ENCODE data around the gene TMEM60.
"Not testable (repeated sequence)": the region's sequence is repeated elsewhere in the genome, so short reads cannot be mapped to it uniquely, and the experiment has no call there.

The TMEM60 gene

GRCh38 chr7:77788327-77788902 is 9.8 kb downstream of the TMEM60 start:
- H3K36me3 ChIP-seq (ENCODE audit: control insufficient read depth, insufficient read depth, low read length), result no peaks in the 10 kb centered on the region
- no peak overlapping the region for H3K4me3 ChIP-seq (ENCODE audit: low read length)
- no peaks in the 10 kb centered on the region for H3K27me3 ChIP-seq (ENCODE audit: control insufficient read depth, insufficient read depth, low read length)
- no peak overlapping the region for H3K9ac ChIP-seq (ENCODE audit: low read length)
- H3K9me3 ChIP-seq (ENCODE audit: control insufficient read depth, low read length), result no peaks in the 10 kb centered on the region
- H3K4me1 ChIP-seq (ENCODE audit: control insufficient read depth, insufficient read depth, low read length), result no peaks in the 10 kb centered on the region

- no peaks in the 10 kb centered on the region for H3K9me3 ChIP-seq (ENCODE audit: control insufficient read depth, low read length)
- no peaks in the 10 kb centered on the region for H3K4me1 ChIP-seq (ENCODE audit: control insufficient read depth, insufficient read depth, low read length)
- no peaks in the 10 kb centered on the region for H3K36me3 ChIP-seq (ENCODE audit: control insufficient read depth, insufficient read depth, low read length)
- no peak overlapping the region for H3K4me3 ChIP-seq (ENCODE audit: low read length)
- no peak overlapping the region for H3K9ac ChIP-seq (ENCODE audit: low read length)
- H3K27me3 ChIP-seq (ENCODE audit: control insufficient read depth, insufficient read depth, low read length), result no peaks in the 10 kb centered on the region
Measured at GRCh38 chr7:77786741-77787140, 11.5 kb downstream of the TMEM60 start.

- Histone ChIP-seq H3K9me3 (ENCODE audit: control insufficient read depth, low read length) (no peaks in the 10 kb centered on the region), H3K4me1 (ENCODE audit: control insufficient read depth, insufficient read depth, low read length) (no peaks in the 10 kb centered on the region), H3K36me3 (ENCODE audit: control insufficient read depth, insufficient read depth, low read length) (no peaks in the 10 kb centered on the region), H3K9ac (ENCODE audit: low read length) (no peak overlapping the region), H3K4me3 (ENCODE audit: low read length) (no peak overlapping the region), H3K27me3 (ENCODE audit: control insufficient read depth, insufficient read depth, low read length) (no peaks in the 10 kb centered on the region)
Measured at GRCh38 chr7:77786018-77786417, 12.2 kb downstream of the TMEM60 start.

GRCh38 chr7:77784426-77784825 is 13.8 kb downstream of the TMEM60 start:
- H3K27me3 ChIP-seq (ENCODE audit: control insufficient read depth, insufficient read depth, low read length); H3K4me3 ChIP-seq (ENCODE audit: low read length); H3K9me3 ChIP-seq (ENCODE audit: control insufficient read depth, low read length); H3K9ac ChIP-seq (ENCODE audit: low read length); H3K36me3 ChIP-seq (ENCODE audit: control insufficient read depth, insufficient read depth, low read length); H3K4me1 ChIP-seq (ENCODE audit: control insufficient read depth, insufficient read depth, low read length): not testable (repeated sequence)

GRCh38 chr7:77783545-77783944 is 14.7 kb downstream of the TMEM60 start:
- no peak overlapping the region for H3K9ac ChIP-seq (ENCODE audit: low read length)
- no peaks in the 10 kb centered on the region for H3K27me3 ChIP-seq (ENCODE audit: control insufficient read depth, insufficient read depth, low read length)
- no peaks in the 10 kb centered on the region for H3K36me3 ChIP-seq (ENCODE audit: control insufficient read depth, insufficient read depth, low read length)
- no peaks in the 10 kb centered on the region for H3K4me1 ChIP-seq (ENCODE audit: control insufficient read depth, insufficient read depth, low read length)
- H3K9me3 ChIP-seq (ENCODE audit: control insufficient read depth, low read length), result no peaks in the 10 kb centered on the region
- H3K4me3 ChIP-seq (ENCODE audit: low read length), result no peak overlapping the region

GRCh38 chr7:77783111-77783510 is 15.1 kb downstream of the TMEM60 start:
- Histone ChIP-seq H3K4me1 (ENCODE audit: control insufficient read depth, insufficient read depth, low read length) (no peaks in the 10 kb centered on the region), H3K9ac (ENCODE audit: low read length) (no peak overlapping the region), H3K4me3 (ENCODE audit: low read length) (no peak overlapping the region), H3K27me3 (ENCODE audit: control insufficient read depth, insufficient read depth, low read length) (no peaks in the 10 kb centered on the region), H3K36me3 (ENCODE audit: control insufficient read depth, insufficient read depth, low read length) (no peaks in the 10 kb centered on the region), H3K9me3 (ENCODE audit: control insufficient read depth, low read length) (no peaks in the 10 kb centered on the region)

GRCh38 chr7:77782383-77782782 is 15.9 kb downstream of the TMEM60 start:
- Histone ChIP-seq H3K4me1 (ENCODE audit: control insufficient read depth, insufficient read depth, low read length) (no peaks in the 10 kb centered on the region), H3K36me3 (ENCODE audit: control insufficient read depth, insufficient read depth, low read length) (no peaks in the 10 kb centered on the region), H3K9me3 (ENCODE audit: control insufficient read depth, low read length) (no peaks in the 10 kb centered on the region), H3K4me3 (ENCODE audit: low read length) (no peak overlapping the region), H3K27me3 (ENCODE audit: control insufficient read depth, insufficient read depth, low read length) (no peaks in the 10 kb centered on the region), H3K9ac (ENCODE audit: low read length) (no peak overlapping the region)

- Histone ChIP-seq H3K9ac (ENCODE audit: low read length) (no peak overlapping the region), H3K4me1 (ENCODE audit: control insufficient read depth, insufficient read depth, low read length) (no peaks in the 10 kb centered on the region), H3K4me3 (ENCODE audit: low read length) (no peak overlapping the region), H3K27me3 (ENCODE audit: control insufficient read depth, insufficient read depth, low read length) (no peaks in the 10 kb centered on the region), H3K9me3 (ENCODE audit: control insufficient read depth, low read length) (no peaks in the 10 kb centered on the region), H3K36me3 (ENCODE audit: control insufficient read depth, insufficient read depth, low read length) (no peaks in the 10 kb centered on the region)
Measured at GRCh38 chr7:77778535-77778934, 19.7 kb downstream of the TMEM60 start.

- H3K9ac ChIP-seq (ENCODE audit: low read length), result no peak overlapping the region
- H3K4me1 ChIP-seq (ENCODE audit: control insufficient read depth, insufficient read depth, low read length), result no peaks in the 10 kb centered on the region
- H3K9me3 ChIP-seq (ENCODE audit: control insufficient read depth, low read length), result no peaks in the 10 kb centered on the region
- H3K36me3 ChIP-seq (ENCODE audit: control insufficient read depth, insufficient read depth, low read length), result no peaks in the 10 kb centered on the region
- H3K27me3 ChIP-seq (ENCODE audit: control insufficient read depth, insufficient read depth, low read length), result no peaks in the 10 kb centered on the region
- no peak overlapping the region for H3K4me3 ChIP-seq (ENCODE audit: low read length)
Measured at GRCh38 chr7:77771901-77772300, 26.3 kb downstream of the TMEM60 start.

- Histone ChIP-seq H3K36me3 (ENCODE audit: control insufficient read depth, insufficient read depth, low read length) (no peaks in the 10 kb centered on the region), H3K4me3 (ENCODE audit: low read length) (no peak overlapping the region), H3K9ac (ENCODE audit: low read length) (no peak overlapping the region), H3K27me3 (ENCODE audit: control insufficient read depth, insufficient read depth, low read length) (no peaks in the 10 kb centered on the region), H3K4me1 (ENCODE audit: control insufficient read depth, insufficient read depth, low read length) (peaks cover 8% of the 10 kb centered on the region), H3K9me3 (ENCODE audit: control insufficient read depth, low read length) (no peaks in the 10 kb centered on the region)
Measured at GRCh38 chr7:77770316-77770715, 27.9 kb downstream of the TMEM60 start.

GRCh38 chr7:77766801-77767605 is 31.2 kb downstream of the TMEM60 start:
- no peaks in the 10 kb centered on the region for H3K36me3 ChIP-seq (ENCODE audit: control insufficient read depth, insufficient read depth, low read length)
- no peak overlapping the region for H3K9ac ChIP-seq (ENCODE audit: low read length)
- H3K9me3 ChIP-seq (ENCODE audit: control insufficient read depth, low read length), result no peaks in the 10 kb centered on the region
- no peak overlapping the region for H3K4me3 ChIP-seq (ENCODE audit: low read length)
- peaks cover 11% of the 10 kb centered on the region for H3K4me1 ChIP-seq (ENCODE audit: control insufficient read depth, insufficient read depth, low read length)
- no peaks in the 10 kb centered on the region for H3K27me3 ChIP-seq (ENCODE audit: control insufficient read depth, insufficient read depth, low read length)

GRCh38 chr7:77765906-77766800 is 32.1 kb downstream of the TMEM60 start:
- Histone ChIP-seq H3K9me3 (ENCODE audit: control insufficient read depth, low read length) (no peaks in the 10 kb centered on the region), H3K4me1 (ENCODE audit: control insufficient read depth, insufficient read depth, low read length) (peaks cover 11% of the 10 kb centered on the region), H3K36me3 (ENCODE audit: control insufficient read depth, insufficient read depth, low read length) (no peaks in the 10 kb centered on the region), H3K27me3 (ENCODE audit: control insufficient read depth, insufficient read depth, low read length) (no peaks in the 10 kb centered on the region), H3K4me3 (ENCODE audit: low read length) (no peak overlapping the region), H3K9ac (ENCODE audit: low read length) (no peak overlapping the region)

Measured in mucosa of stomach (tissue), 1 donor.